Transverse colon (tissue), 4 donors: Measurements from ENCODE around the gene RNASE7. TPM values are rescaled to one million over a fixed set of nuclear protein-coding genes. Genes with fewer than 3 reads are reported as not detected.

ENCODE experiments used
- DNase-seq: peaks from one replicate; pipeline ENCODE4 v3.0.0-alpha.2; 2019
- H3K27ac ChIP-seq, 4 donors: fragments of 200-600 bp; sonication (generic); 2 replicates each; pipeline ENCODE4 v1.5.1; 2016 to 2018; ENCODE audit warnings: inconsistent platforms in 4 of 4
- H3K27me3 ChIP-seq: fragments of 200-600 bp; sonication (generic); 2 replicates; pipeline ENCODE4 v1.5.1; 2017; ENCODE audit warnings: inconsistent platforms
- H3K36me3 ChIP-seq, 4 donors: fragments of 200-600 bp; sonication (generic); 2 replicates each; pipeline ENCODE4 v1.5.1; 2017 to 2019; ENCODE audit warnings: inconsistent platforms in 4 of 4
- H3K4me1 ChIP-seq, 4 donors: fragments of 200-600 bp; sonication (generic); 2 replicates each; pipeline ENCODE4 v1.5.1; 2017 to 2020; ENCODE audit warnings: inconsistent platforms in 4 of 4
- H3K4me3 ChIP-seq, 4 donors: fragments of 200-600 bp; sonication (generic); 1 replicate in 1 of 4; 2 replicates in 3 of 4; pipeline versions ENCODE4 v1.5.1 to v1.6.1; 2017 to 2019; ENCODE audit warnings: inconsistent platforms in 4 of 4
- H3K9me3 ChIP-seq, 2 donors: fragments of 200-600 bp; sonication (generic); 2 replicates each; pipeline ENCODE4 v1.5.1; 2017 to 2019; ENCODE audit warnings: inconsistent platforms in 2 of 2
- EP300 ChIP-seq: sonication (generic); formaldehyde crosslinking; IDR thresholded peaks from one replicate; pipeline ENCODE4 v1.6.1; 2017; ENCODE audit warnings: antibody characterized with exemption, low read depth
- POLR2A ChIP-seq: fragments of 450-650 bp; IDR thresholded peaks from one replicate; pipeline ENCODE4 v1.6.1; 2016; ENCODE audit warnings: antibody characterized with exemption, mild to moderate bottlenecking, moderate library complexity
- POLR2AphosphoS5 ChIP-seq, 3 donors: sonication (generic); formaldehyde crosslinking; IDR thresholded peaks; one replicate each; pipeline ENCODE4 v1.6.1; 2016; ENCODE audit warnings: antibody characterized with exemption in 3 of 3
- WGBS, 2 donors: methylation state at CpG; one replicate each; pipeline ENCODE4 v1.1.5; 2018; ENCODE audit warnings: low coverage in 1 of 2; 5-methylcytosine and 5-hydroxymethylcytosine counted together
- in situ Hi-C, 4 donors: fragments of 200-750 bp; cut with MboI; loops; one replicate each; pipeline versions ENCODE4 v1.15.0 to v1.15.1; 2017; ENCODE audit warnings: low sequenced_read_pairs in 3 of 4, low pct_ligation_motif_present in 1 of 4, low pct_unique_long_range_greater_than_20kb in 1 of 4
- intact Hi-C: fragments of 100-400 bp; cut with DNase I; formaldehyde crosslinking; loops from one replicate; pipeline ENCODE4 v1.15.1; 2023; ENCODE audit warnings: low total_unique reads
- total RNA-seq, 4 donors: library from RNA; depleted of rRNA; stranded (reverse); fragments of >200 nt; gene quantifications; one replicate each; pipeline ENCODE4 v1.1.0, GENCODE V29; 2016
- TF ChIP-seq, protein P1 (sequence below), 5 experiments: fragments of 200-600 bp in 3 of 5; fragments of 450-650 bp in 2 of 5; sonication (generic) in 3 of 5; IDR thresholded peaks; 1 replicate in 2 of 5; 2 replicates in 3 of 5; pipeline ENCODE4 v1.5.1; 2016 to 2017; ENCODE audit warnings: antibody characterized with exemption in 5 of 5, inconsistent platforms in 3 of 5, mild to moderate bottlenecking in 2 of 5, moderate library complexity in 1 of 5

Gene RNASE7
- total RNA-seq, 4 donors from 2014 or later = 0.48 TPM; not detected in 3

DNA sequence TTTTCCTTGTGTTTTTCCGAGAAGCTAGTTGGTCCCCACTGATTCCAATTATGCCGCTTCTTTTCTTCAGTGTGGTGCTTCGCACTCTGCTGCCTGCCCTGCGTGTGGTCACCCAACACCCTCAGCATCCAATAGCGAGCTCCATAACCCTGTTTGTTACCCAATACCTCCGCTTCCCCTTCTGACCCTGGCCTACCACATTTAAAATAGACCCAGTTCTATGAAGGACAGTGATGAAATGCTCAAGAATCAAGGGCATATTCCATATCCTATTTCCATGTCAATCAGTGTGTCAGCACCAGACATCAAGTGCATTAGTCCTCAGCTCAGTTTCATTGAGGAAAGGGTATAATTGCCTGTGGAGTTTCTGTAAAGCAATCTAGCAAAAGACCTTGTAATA, 26.9 kb upstream of the RNASE7 start:
- DNase-seq = no peak
- 72 to 93% methylated on average over 3 to 6 of the region's 6 CpGs for WGBS, 2 donors
- H3K36me3 ChIP-seq = peaks cover 0 to 18% (median 3%) of the 10 kb centered on the region in 4 donors
- H3K4me1 ChIP-seq = peaks cover 0 to 8% (median 1%) of the 10 kb centered on the region in 4 donors
- H3K4me3 ChIP-seq = no peak overlapping the region
- in situ Hi-C loops (loop anchor here in 2 of 4 donors (10.0 kb wide), 1 partner anchor 69 kb away; no protein-coding TSS in a partner anchor), intact Hi-C loops (loop anchor here (2.0 kb wide), 1 partner anchor 25 kb away; no protein-coding TSS in a partner anchor)
- H3K27me3 ChIP-seq = no peaks in the 10 kb centered on the region
- no peaks in the 10 kb centered on the region for H3K9me3 ChIP-seq
- TF ChIP-seq, protein P1, sequence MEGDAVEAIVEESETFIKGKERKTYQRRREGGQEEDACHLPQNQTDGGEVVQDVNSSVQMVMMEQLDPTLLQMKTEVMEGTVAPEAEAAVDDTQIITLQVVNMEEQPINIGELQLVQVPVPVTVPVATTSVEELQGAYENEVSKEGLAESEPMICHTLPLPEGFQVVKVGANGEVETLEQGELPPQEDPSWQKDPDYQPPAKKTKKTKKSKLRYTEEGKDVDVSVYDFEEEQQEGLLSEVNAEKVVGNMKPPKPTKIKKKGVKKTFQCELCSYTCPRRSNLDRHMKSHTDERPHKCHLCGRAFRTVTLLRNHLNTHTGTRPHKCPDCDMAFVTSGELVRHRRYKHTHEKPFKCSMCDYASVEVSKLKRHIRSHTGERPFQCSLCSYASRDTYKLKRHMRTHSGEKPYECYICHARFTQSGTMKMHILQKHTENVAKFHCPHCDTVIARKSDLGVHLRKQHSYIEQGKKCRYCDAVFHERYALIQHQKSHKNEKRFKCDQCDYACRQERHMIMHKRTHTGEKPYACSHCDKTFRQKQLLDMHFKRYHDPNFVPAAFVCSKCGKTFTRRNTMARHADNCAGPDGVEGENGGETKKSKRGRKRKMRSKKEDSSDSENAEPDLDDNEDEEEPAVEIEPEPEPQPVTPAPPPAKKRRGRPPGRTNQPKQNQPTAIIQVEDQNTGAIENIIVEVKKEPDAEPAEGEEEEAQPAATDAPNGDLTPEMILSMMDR (IDR thresholded peaks at IDR 0.05) = no peak
- TF ChIP-seq EP300 = no peak
- peak; percentile 27 for TF ChIP-seq POLR2A
- no peak overlapping the region for H3K27ac ChIP-seq

DNA sequence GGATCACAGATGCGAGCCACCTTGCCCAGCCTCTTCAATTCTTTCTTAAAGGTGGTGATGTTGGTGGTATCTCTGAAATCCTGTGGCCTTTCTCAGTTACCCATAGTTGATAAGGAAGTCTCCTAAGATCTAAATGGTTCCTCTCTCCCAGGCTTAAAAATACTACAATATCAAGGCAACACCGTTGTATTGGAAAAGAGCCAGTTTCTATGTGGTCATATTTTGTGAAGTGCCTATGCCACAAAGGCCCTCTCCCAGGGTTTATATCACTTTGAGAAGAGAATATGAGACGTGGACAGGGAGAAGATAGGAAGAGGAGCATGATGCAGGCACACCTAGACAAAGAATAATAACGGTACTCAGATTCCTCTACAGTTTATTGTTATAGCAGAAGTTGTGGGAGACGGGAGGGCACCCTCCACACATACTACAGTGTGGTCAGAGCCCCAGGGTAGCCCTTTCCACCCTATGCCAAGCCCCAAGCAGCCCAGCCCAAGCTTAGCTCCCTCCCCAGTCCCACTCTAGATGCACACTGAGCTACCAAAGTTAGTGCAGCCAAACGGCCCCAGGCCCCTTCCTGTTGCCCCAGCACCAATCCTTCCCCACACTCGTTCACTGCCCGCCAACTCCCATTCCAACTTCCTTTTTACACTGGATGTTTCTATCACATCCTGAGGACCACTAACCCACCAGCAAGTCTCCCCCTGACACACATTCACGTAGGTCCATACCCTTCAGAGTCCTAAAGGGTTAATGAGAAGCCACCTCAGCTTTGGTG, 25.6 kb upstream of the RNASE7 start:
- no peaks in the 10 kb centered on the region for H3K9me3 ChIP-seq
- H3K27ac ChIP-seq = no peak overlapping the region
- peaks cover 0 to 23% (median 3%) of the 10 kb centered on the region in 4 donors for H3K36me3 ChIP-seq
- 55 to 72% methylated on average over 2 to 9 of the region's 9 CpGs for WGBS, 2 donors
- H3K4me1 ChIP-seq = peaks cover 0 to 8% (median 1%) of the 10 kb centered on the region in 4 donors
- TF ChIP-seq, protein P1 (IDR thresholded peaks at IDR 0.05) = no peak
- TF ChIP-seq POLR2A (no peak), POLR2AphosphoS5 (IDR thresholded peaks at IDR 0.05) (no peak), EP300 (no peak)
- intact Hi-C loops (no loop called here), in situ Hi-C loops (loop anchor here in 2 of 4 donors (10.0 kb wide), 1 partner anchor 68 kb away; no protein-coding TSS in a partner anchor)
- H3K27me3 ChIP-seq = no peaks in the 10 kb centered on the region
- H3K4me3 ChIP-seq = no peak overlapping the region
- no peak for DNase-seq

GRCh38 chr14:21017528-21018245, 24.5 kb upstream of the RNASE7 start:
- in situ Hi-C loops = loop anchor here in 2 of 4 donors (10.0 kb wide), 1 partner anchor 67 kb away; no protein-coding TSS in a partner anchor
- DNase-seq = no peak

More at GRCh38 chr14:21017528-21018245, 24.5 kb upstream of the RNASE7 start:
- Histone ChIP-seq H3K27ac (no peak overlapping the region), H3K27me3 (no peaks in the 10 kb centered on the region), H3K4me1 (peaks cover 1 to 13% (median 3%) of the 10 kb centered on the region in 4 donors), H3K36me3 (peaks cover 0 to 25% (median 3%) of the 10 kb centered on the region in 4 donors), H3K9me3 (no peaks in the 10 kb centered on the region), H3K4me3 (no peak overlapping the region)
- TF ChIP-seq EP300 = no peak
- no peak for TF ChIP-seq POLR2AphosphoS5 (IDR thresholded peaks at IDR 0.05)
- TF ChIP-seq, protein P1 (IDR thresholded peaks at IDR 0.05) = no peak
- TF ChIP-seq POLR2A = no peak
- intact Hi-C loops = no loop called here
- 76% methylated on average over 28 of the region's 28 CpGs; no CpG with 5 or more reads in 1 of the 2 donors for WGBS, 2 donors
